Measurements from ENCODE around the gene SNRNP48. TPM values are rescaled to one million over a fixed set of nuclear protein-coding genes. Genes with fewer than 3 reads are reported as not detected.

SNRNP48 gene
- polyA plus RNA-seq, 1 of the 3 experiments (the other 2 are of a cell fraction): 5.7 TPM

DNA sequence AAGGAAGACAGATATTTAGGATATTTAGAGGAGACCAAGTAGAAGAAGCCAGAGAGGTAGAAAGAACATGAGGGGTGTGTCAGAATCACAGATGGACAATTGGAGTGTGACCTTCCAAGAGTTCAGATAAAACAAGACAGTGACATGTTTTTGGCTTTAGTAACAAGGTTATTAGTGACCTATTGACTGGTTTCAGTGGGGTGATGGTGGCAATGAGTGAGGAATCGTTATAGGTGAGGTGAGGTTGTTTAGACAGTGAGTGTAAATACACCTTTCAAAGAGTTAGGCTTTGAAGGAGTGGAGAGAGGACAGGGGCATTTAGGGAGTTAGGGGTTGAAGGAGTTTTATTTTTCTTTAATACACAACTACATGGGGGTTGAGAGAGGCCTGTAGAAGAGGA lies 3.2 kb downstream of the SNRNP48 start (continued):
- TF ChIP-seq NFIC (IDR thresholded peaks at IDR 0.05; ENCODE audit: borderline replicate concordance) (no peak), NRF1 (IDR thresholded peaks at IDR 0.05; ENCODE audit: low read depth, low read length) (no peak), EP300 (IDR thresholded peaks at IDR 0.05; ENCODE audit: borderline replicate concordance in 1 of 2, low read depth in 1 of 2, low read length in 1 of 2) (no peak), TAF1 (IDR thresholded peaks at IDR 0.05; ENCODE audit: borderline replicate concordance, low read depth, low read length) (no peak), YY1 (IDR thresholded peaks at IDR 0.05; ENCODE audit: low read depth) (no peak)

GRCh38 chr6:7594579-7595125 lies 4.7 kb downstream of the SNRNP48 start:
- Histone ChIP-seq H4K20me1 (ENCODE audit: insufficient read depth) (peaks cover 28% of the 10 kb centered on the region), H3K4me1 (ENCODE audit: control insufficient read depth in 1 of 2, insufficient read depth in 2 of 2, low read depth in 1 of 2, low read length in 1 of 2) (peaks cover 0 to 10% of the 10 kb centered on the region in 2 experiments; a peak in 2 of 4 replicates), H3K9me2 (no peaks in the 10 kb centered on the region), H3K27me3 (ENCODE audit: insufficient read depth) (no peaks in the 10 kb centered on the region), H3K36me3 (replicated peaks in 1 of 2; ENCODE audit: control insufficient read depth in 1 of 2, insufficient read depth in 2 of 2, low read length in 1 of 2) (peaks cover 47 to 52% of the 10 kb centered on the region in 2 experiments), H3K9me3 (no peaks in the 10 kb centered on the region), H3F3A (replicated peaks; ENCODE audit: insufficient read depth) (peaks cover 5% of the 10 kb centered on the region), H3K27ac (ENCODE audit: low read depth in 2 of 2, low read length in 1 of 2) (no peak overlapping the region), H3K79me2 (ENCODE audit: insufficient read depth) (peaks cover 34% of the 10 kb centered on the region), H3K9ac (no peak overlapping the region), H3K4me2 (no peak overlapping the region), H2AFZ (ENCODE audit: low read depth) (no peak overlapping the region), H3K4me3 (ENCODE audit: low read depth in 2 of 2, low read length in 1 of 2) (no peak overlapping the region)
- TF ChIP-seq ELF1 (IDR thresholded peaks at IDR 0.05) (no peak), MEF2A (IDR thresholded peaks at IDR 0.05; ENCODE audit: borderline replicate concordance, low read depth) (no peak), MXI1 (IDR thresholded peaks at IDR 0.05; ENCODE audit: low read depth, low read length) (no peak), JUND (IDR thresholded peaks at IDR 0.05) (no peak), SIN3A (IDR thresholded peaks at IDR 0.05; ENCODE audit: borderline replicate concordance, low read depth, low read length) (no peak), USF2 (IDR thresholded peaks at IDR 0.05; ENCODE audit: borderline replicate concordance, low read depth, low read length) (no peak), RXRA (IDR thresholded peaks at IDR 0.05; ENCODE audit: borderline replicate concordance, low read depth) (no peak), EP300 (IDR thresholded peaks at IDR 0.05; ENCODE audit: borderline replicate concordance in 1 of 2, low read depth in 1 of 2, low read length in 1 of 2) (no peak), NRF1 (IDR thresholded peaks at IDR 0.05; ENCODE audit: low read depth, low read length) (no peak), ZBTB33 (IDR thresholded peaks at IDR 0.05; ENCODE audit: borderline replicate concordance, low read depth) (no peak), RAD21 (IDR thresholded peaks at IDR 0.05; ENCODE audit: low read length) (no peak), SMC3 (IDR thresholded peaks at IDR 0.05; ENCODE audit: low read depth, low read length) (no peak), GATA2 (CRISPR knock-in tag; IDR thresholded peaks at IDR 0.05) (no peak), TCF12 (IDR thresholded peaks at IDR 0.05) (no peak)
- TF ChIP-seq, protein P1, sequence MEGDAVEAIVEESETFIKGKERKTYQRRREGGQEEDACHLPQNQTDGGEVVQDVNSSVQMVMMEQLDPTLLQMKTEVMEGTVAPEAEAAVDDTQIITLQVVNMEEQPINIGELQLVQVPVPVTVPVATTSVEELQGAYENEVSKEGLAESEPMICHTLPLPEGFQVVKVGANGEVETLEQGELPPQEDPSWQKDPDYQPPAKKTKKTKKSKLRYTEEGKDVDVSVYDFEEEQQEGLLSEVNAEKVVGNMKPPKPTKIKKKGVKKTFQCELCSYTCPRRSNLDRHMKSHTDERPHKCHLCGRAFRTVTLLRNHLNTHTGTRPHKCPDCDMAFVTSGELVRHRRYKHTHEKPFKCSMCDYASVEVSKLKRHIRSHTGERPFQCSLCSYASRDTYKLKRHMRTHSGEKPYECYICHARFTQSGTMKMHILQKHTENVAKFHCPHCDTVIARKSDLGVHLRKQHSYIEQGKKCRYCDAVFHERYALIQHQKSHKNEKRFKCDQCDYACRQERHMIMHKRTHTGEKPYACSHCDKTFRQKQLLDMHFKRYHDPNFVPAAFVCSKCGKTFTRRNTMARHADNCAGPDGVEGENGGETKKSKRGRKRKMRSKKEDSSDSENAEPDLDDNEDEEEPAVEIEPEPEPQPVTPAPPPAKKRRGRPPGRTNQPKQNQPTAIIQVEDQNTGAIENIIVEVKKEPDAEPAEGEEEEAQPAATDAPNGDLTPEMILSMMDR (IDR thresholded peaks at IDR 0.05): no peak
- TF ChIP-seq, protein P2, sequence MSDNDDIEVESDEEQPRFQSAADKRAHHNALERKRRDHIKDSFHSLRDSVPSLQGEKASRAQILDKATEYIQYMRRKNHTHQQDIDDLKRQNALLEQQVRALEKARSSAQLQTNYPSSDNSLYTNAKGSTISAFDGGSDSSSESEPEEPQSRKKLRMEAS (IDR thresholded peaks at IDR 0.05; ENCODE audit: low read depth): no peak
- TF ChIP-seq, protein P3, sequence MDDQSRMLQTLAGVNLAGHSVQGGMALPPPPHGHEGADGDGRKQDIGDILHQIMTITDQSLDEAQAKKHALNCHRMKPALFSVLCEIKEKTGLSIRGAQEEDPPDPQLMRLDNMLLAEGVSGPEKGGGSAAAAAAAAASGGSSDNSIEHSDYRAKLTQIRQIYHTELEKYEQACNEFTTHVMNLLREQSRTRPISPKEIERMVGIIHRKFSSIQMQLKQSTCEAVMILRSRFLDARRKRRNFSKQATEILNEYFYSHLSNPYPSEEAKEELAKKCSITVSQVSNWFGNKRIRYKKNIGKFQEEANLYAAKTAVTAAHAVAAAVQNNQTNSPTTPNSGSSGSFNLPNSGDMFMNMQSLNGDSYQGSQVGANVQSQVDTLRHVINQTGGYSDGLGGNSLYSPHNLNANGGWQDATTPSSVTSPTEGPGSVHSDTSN (IDR thresholded peaks at IDR 0.05): no peak
- DNase-seq: no peak
- ChIA-PET POLR2A (no interaction called here), CTCF (no interaction called here)
- 72% methylated on average over 4 of the region's 4 CpGs for WGBS (ENCODE audit: low lambda C conversion rate)

Measured in SK-N-SH (cell line).